ENCODE measurements around the gene STOM. TPM values are rescaled to one million over a fixed set of nuclear protein-coding genes. Genes with fewer than 3 reads are reported as not detected.

The STOM gene
- total and polyA plus RNA-seq, 8 donors: 35.3 to 238 (median 131) TPM

GRCh38 chr9:121326901-121327613 is 43.0 kb downstream of the STOM start:
- no peaks in the 10 kb centered on the region for H3K9me3 ChIP-seq
- no peak for DNase-seq
- peaks cover 90 to 99% (median 97%) of the 10 kb centered on the region in 4 donors for H3K36me3 ChIP-seq
- no peaks in the 10 kb centered on the region for H3K27me3 ChIP-seq
- 88 to 95% (median 91%) methylated on average over 11 of the region's 11 CpGs for WGBS, 5 donors
- intact Hi-C loops (cut with DNase I; ENCODE audit: low total_unique reads): no loop called here
- TF ChIP-seq CTCF (IDR thresholded peaks at IDR 0.05): no peak
- no peak for TF ChIP-seq POLR2AphosphoS5 (IDR thresholded peaks at IDR 0.05)
- no peak for TF ChIP-seq EP300 (IDR thresholded peaks at IDR 0.05)
- no peak for TF ChIP-seq POLR2A (IDR thresholded peaks at IDR 0.05)
- H3K4me3 ChIP-seq: no peak overlapping the region
- peaks cover 23 to 82% (median 41%) of the 10 kb centered on the region in 4 donors for H3K4me1 ChIP-seq
- peak overlapping the region; percentile 33 to 96 (median 88) for H3K27ac ChIP-seq

- no peak overlapping the region for H3K4me3 ChIP-seq
- intact Hi-C loops (cut with DNase I; ENCODE audit: low total_unique reads): no loop called here
- peak; percentile 43 to 84 for DNase-seq
- H3K27me3 ChIP-seq: no peaks in the 10 kb centered on the region
- peak; percentile 62 to 95 (median 68) for TF ChIP-seq POLR2AphosphoS5 (IDR thresholded peaks at IDR 0.05)
- peak; percentile 99 for TF ChIP-seq EP300 (IDR thresholded peaks at IDR 0.05)
- no peak for TF ChIP-seq POLR2A (IDR thresholded peaks at IDR 0.05)
- peaks cover 20 to 82% (median 41%) of the 10 kb centered on the region in 4 donors for H3K4me1 ChIP-seq
- 45 to 85% (median 75%) methylated on average over 18 to 19 of the region's 19 CpGs for WGBS, 5 donors
- peaks cover 86 to 99% (median 97%) of the 10 kb centered on the region in 4 donors for H3K36me3 ChIP-seq
- H3K9me3 ChIP-seq: no peaks in the 10 kb centered on the region
- H3K27ac ChIP-seq: peak overlapping the region; percentile 5 to 96 (median 88)
Observed at GRCh38 chr9:121326130-121326838, 43.8 kb downstream of the STOM start.

- Histone ChIP-seq H3K27me3 (no peaks in the 10 kb centered on the region), H3K9me3 (no peaks in the 10 kb centered on the region), H3K4me3 (no peak overlapping the region), H3K4me1 (peaks cover 25 to 82% (median 46%) of the 10 kb centered on the region in 4 donors), H3K36me3 (peaks cover 85 to 97% (median 97%) of the 10 kb centered on the region in 4 donors), H3K27ac (peak overlapping the region; percentile 48 to 96 (median 88))
- 68 to 92% (median 84%) methylated on average over 7 of the region's 7 CpGs for WGBS, 5 donors
- no peak for DNase-seq
- TF ChIP-seq EP300 (IDR thresholded peaks at IDR 0.05): no peak
- no peak for TF ChIP-seq POLR2AphosphoS5 (IDR thresholded peaks at IDR 0.05)
- TF ChIP-seq CTCF (IDR thresholded peaks at IDR 0.05): no peak
- TF ChIP-seq POLR2A (IDR thresholded peaks at IDR 0.05): no peak
- intact Hi-C loops (cut with DNase I; ENCODE audit: low total_unique reads): no loop called here
Observed at GRCh38 chr9:121325387-121325786, 44.7 kb downstream of the STOM start.

GRCh38 chr9:121324755-121325154 is 45.3 kb downstream of the STOM start:
- Histone ChIP-seq H3K4me1 (peaks cover 30 to 89% (median 47%) of the 10 kb centered on the region in 4 donors), H3K9me3 (no peaks in the 10 kb centered on the region), H3K36me3 (peaks cover 79 to 95% (median 92%) of the 10 kb centered on the region in 4 donors), H3K27ac (peak overlapping the region in 4 of 5 donors; percentile 86 to 96 (median 88)), H3K4me3 (no peak overlapping the region), H3K27me3 (no peaks in the 10 kb centered on the region)
- TF ChIP-seq POLR2A (IDR thresholded peaks at IDR 0.05) (no peak), POLR2AphosphoS5 (IDR thresholded peaks at IDR 0.05) (no peak), CTCF (IDR thresholded peaks at IDR 0.05) (no peak), EP300 (IDR thresholded peaks at IDR 0.05) (no peak)
- no peak for DNase-seq
- intact Hi-C loops (cut with DNase I; ENCODE audit: low total_unique reads): no loop called here
- WGBS, 5 donors: 84 to 91% (median 86%) methylated on average over 2 of the region's 2 CpGs

Data from stomach (tissue), 9 donors.